GM12878 (cell line): ENCODE results near the gene RERE.

Experiments
- CTCF ChIP-seq, 3 experiments: IDR thresholded peaks in 2 of 3; conservative IDR thresholded peaks in 1 of 3; 2 replicates each; pipeline ENCODE4 v1.5.1; 2011; ENCODE audit warnings: low read depth in 3 of 3, low read length in 3 of 3, mild to moderate bottlenecking in 3 of 3, control low read depth in 2 of 3, moderate library complexity in 2 of 3, inconsistent platforms in 1 of 3, mixed read lengths in 1 of 3; ENCODE audit not compliant: control insufficient read depth in 2 of 3, insufficient read depth in 1 of 3; ENCODE audit errors: extremely low read depth in 1 of 3
- FOS ChIP-seq: IDR thresholded peaks from 3 replicates; pipeline ENCODE4 v1.6.1; 2011; ENCODE audit warnings: borderline replicate concordance; ENCODE audit not compliant: insufficient read length; ENCODE audit errors: extremely low read depth
- JUND ChIP-seq: IDR thresholded peaks from 2 replicates; pipeline ENCODE4 v1.6.1; 2012; ENCODE audit warnings: low read depth, mild to moderate bottlenecking, low read length, improper control_type of control experiment, moderate library complexity
- POLR2A ChIP-seq: IDR thresholded peaks from 2 replicates; pipeline ENCODE4 v1.6.1; 2011; ENCODE audit warnings: low read depth, mild to moderate bottlenecking, low read length

GRCh38 chr1:8465013-8465412 is 352.4 kb downstream of the RERE start:
- TF ChIP-seq CTCF (IDR thresholded peaks at IDR 0.05 in 2 of 3, conservative IDR thresholded peaks at IDR 0.05 in 1 of 3; ENCODE audit: control insufficient read depth in 2 of 3, extremely low read depth in 1 of 3, insufficient read depth in 1 of 3, low read depth in 3 of 3, low read length in 3 of 3) (no peak), POLR2A (no peak), FOS (no peak), JUND (no peak)
